ENCODE results near the gene ARMC2. TPM values are rescaled to one million over a fixed set of nuclear protein-coding genes. Genes with fewer than 3 reads are reported as not detected.

ARMC2 gene
- total and polyA plus RNA-seq, 2 of the 4 experiments (the other 2 are of a cell fraction): 0.72 to 3.9 TPM

- Histone ChIP-seq H3K27me3 (ENCODE audit: control insufficient read depth, insufficient read depth, low read length) (no peaks in the 10 kb centered on the region; the same call in none of the 2 replicates), H3K4ac (ENCODE audit: low read depth, low read length) (no peak overlapping the region), H3K4me1 (ENCODE audit: control insufficient read depth, insufficient read depth, low read length) (no peaks in the 10 kb centered on the region), H2BK5ac (ENCODE audit: low read depth, low read length, poor library complexity, severe bottlenecking) (no peak overlapping the region), H3K4me3 (ENCODE audit: insufficient read depth, low read depth, low read length) (no peak overlapping the region), H2BK20ac (ENCODE audit: low read depth, low read length) (no peak overlapping the region), H4K20me1 (ENCODE audit: insufficient read depth, low read length) (no peaks in the 10 kb centered on the region), H3K9me1 (ENCODE audit: insufficient read depth, low read length) (peaks cover 4% of the 10 kb centered on the region), H2BK120ac (ENCODE audit: low read depth, low read length) (no peak overlapping the region), H3K36me3 (ENCODE audit: control insufficient read depth, insufficient read depth, low read length) (no peaks in the 10 kb centered on the region), H3K56ac (ENCODE audit: extremely low read depth, insufficient read depth, low read length) (no peak overlapping the region), H4K5ac (ENCODE audit: low read depth, low read length) (no peak overlapping the region), H3K79me1 (ENCODE audit: low read depth in 1 of 2, low read length in 2 of 2) (peaks cover 0 to 3% of the 10 kb centered on the region in 2 experiments; a peak in 1 of 4 replicates), H3K9ac (ENCODE audit: low read depth, low read length) (no peak overlapping the region), H3K9me3 (ENCODE audit: control insufficient read depth, insufficient read depth, low read length) (no peaks in the 10 kb centered on the region), H4K8ac (ENCODE audit: low read depth in 2 of 2, low read length in 2 of 2) (no peak overlapping the region), H3K14ac (replicated peaks; ENCODE audit: low read depth, low read length) (no peak overlapping the region), H3K23ac (ENCODE audit: low read depth, low read length) (no peak overlapping the region), H3K27ac (ENCODE audit: insufficient read depth, low read length) (no peak overlapping the region), H2AK9ac (replicated peaks; ENCODE audit: low read depth, low read length, poor library complexity) (no peak overlapping the region), H2AK5ac (ENCODE audit: low read depth, low read length) (no peak overlapping the region), H2BK15ac (ENCODE audit: low read depth, low read length) (no peak overlapping the region), H3K18ac (ENCODE audit: low read depth, low read length) (no peak overlapping the region), H2AFZ (replicated peaks; ENCODE audit: low read length, poor library complexity) (no peak overlapping the region), H4K91ac (ENCODE audit: insufficient read depth, low read depth, low read length) (no peak overlapping the region), H3K4me2 (ENCODE audit: low read depth, low read length) (no peak overlapping the region)
- dilution Hi-C loops (cut with HindIII; ENCODE audit: low sequenced_read_pairs, unreplicated experiment): no loop called here
- BruUV-seq (replicated peaks): no TSS peak
- in situ Hi-C loops (cut with MboI; ENCODE audit: low sequenced_read_pairs): no loop called here
- ATAC-seq (ENCODE audit: low read depth) (no peak), DNase-seq (no peak)
- no CpG with 5 or more reads among the region's 3 CpGs for WGBS, 2 experiments (ENCODE audit: extremely low coverage in 2 of 2, insufficient read length in 1 of 2)
- POLR2A ChIA-PET (ENCODE audit: unreplicated experiment): no interaction called here
- CTCF ChIA-PET: no interaction called here
- intact Hi-C loops (cut with micrococcal nuclease): no loop called here
- TF ChIP-seq USF2 (IDR thresholded peaks at IDR 0.05; ENCODE audit: low read depth, low read length) (peak; percentile 21; the same call in 1 of the 2 replicates), CEBPB (IDR thresholded peaks at IDR 0.05; ENCODE audit: low read depth, low read length) (no peak), CHD1 (IDR thresholded peaks at IDR 0.05; ENCODE audit: low read depth, low read length) (no peak), FOS (IDR thresholded peaks at IDR 0.05; ENCODE audit: low read depth, low read length) (no peak)
These were observed 4.1 kb upstream of the ARMC2 start for GRCh38 chr6:108844135-108844534.
